Measurements from ENCODE around the gene KLHL3.

The KLHL3 gene

GRCh38 chr5:137595396-137596079 lies 140.4 kb downstream of the KLHL3 start:
- H3K36me3 ChIP-seq (ENCODE audit: low read length): no peaks in the 10 kb centered on the region
- no peaks in the 10 kb centered on the region for H3F3A ChIP-seq (ENCODE audit: insufficient read depth)
- no peak overlapping the region for H3K4me2 ChIP-seq (ENCODE audit: low read depth, low read length, poor library complexity, severe bottlenecking)
- no peak overlapping the region for H3K9ac ChIP-seq (ENCODE audit: low read length)
- no peaks in the 10 kb centered on the region for H3K9me2 ChIP-seq (replicated peaks; ENCODE audit: insufficient read depth, low read length)
- TF ChIP-seq CTCF (IDR thresholded peaks at IDR 0.05; ENCODE audit: insufficient read depth, low read length, poor library complexity, severe bottlenecking) (no peak), EZH2phosphoT487 (conservative IDR thresholded peaks at IDR 0.05; ENCODE audit: low read length) (no peak)
- no peaks in the 10 kb centered on the region for H3K27me3 ChIP-seq (ENCODE audit: low read length)
- H3K9me3 ChIP-seq (ENCODE audit: insufficient read depth, low read length): no peaks in the 10 kb centered on the region
- no peaks in the 10 kb centered on the region for H3K79me2 ChIP-seq (ENCODE audit: insufficient read depth, low read length)
- no peak overlapping the region for H3K4me3 ChIP-seq (ENCODE audit: insufficient read depth, low read length, poor library complexity, severe bottlenecking)
- H3K27ac ChIP-seq (ENCODE audit: low read depth, low read length): no peak overlapping the region
- H2AFZ ChIP-seq (ENCODE audit: low read depth, low read length, severe bottlenecking): no peak overlapping the region
- no peaks in the 10 kb centered on the region for H4K20me1 ChIP-seq (ENCODE audit: low read depth, low read length)

GRCh38 chr5:137594717-137595116 lies 141.2 kb downstream of the KLHL3 start:
- H2AFZ ChIP-seq (ENCODE audit: low read depth, low read length, severe bottlenecking): no peak overlapping the region
- no peaks in the 10 kb centered on the region for H3K79me2 ChIP-seq (ENCODE audit: insufficient read depth, low read length)
- no peak for TF ChIP-seq EZH2phosphoT487 (conservative IDR thresholded peaks at IDR 0.05; ENCODE audit: low read length)
- TF ChIP-seq CTCF (IDR thresholded peaks at IDR 0.05; ENCODE audit: insufficient read depth, low read length, poor library complexity, severe bottlenecking): no peak
- no peaks in the 10 kb centered on the region for H4K20me1 ChIP-seq (ENCODE audit: low read depth, low read length)
- no peaks in the 10 kb centered on the region for H3F3A ChIP-seq (ENCODE audit: insufficient read depth)
- H3K27ac ChIP-seq (ENCODE audit: low read depth, low read length): no peak overlapping the region
- no peak overlapping the region for H3K4me2 ChIP-seq (ENCODE audit: low read depth, low read length, poor library complexity, severe bottlenecking)
- no peaks in the 10 kb centered on the region for H3K9me3 ChIP-seq (ENCODE audit: insufficient read depth, low read length)
- no peak overlapping the region for H3K4me3 ChIP-seq (ENCODE audit: insufficient read depth, low read length, poor library complexity, severe bottlenecking)
- no peaks in the 10 kb centered on the region for H3K9me2 ChIP-seq (replicated peaks; ENCODE audit: insufficient read depth, low read length)
- no peak overlapping the region for H3K9ac ChIP-seq (ENCODE audit: low read length)
- H3K27me3 ChIP-seq (ENCODE audit: low read length): 0 out of 2 replicates have a peak, but pooled peaks cover 3% of the 10 kb centered on the region
- H3K36me3 ChIP-seq (ENCODE audit: low read length): no peaks in the 10 kb centered on the region

GRCh38 chr5:137592317-137592716 lies 143.6 kb downstream of the KLHL3 start:
- H3K9ac ChIP-seq (ENCODE audit: low read length): no peak overlapping the region
- 0 out of 2 replicates have a peak, but pooled peaks cover 3% of the 10 kb centered on the region for H3K27me3 ChIP-seq (ENCODE audit: low read length)
- no peak overlapping the region for H3K27ac ChIP-seq (ENCODE audit: low read depth, low read length)
- no peak overlapping the region for H3K4me3 ChIP-seq (ENCODE audit: insufficient read depth, low read length, poor library complexity, severe bottlenecking)
- no peak overlapping the region for H3K4me2 ChIP-seq (ENCODE audit: low read depth, low read length, poor library complexity, severe bottlenecking)
- H2AFZ ChIP-seq (ENCODE audit: low read depth, low read length, severe bottlenecking): no peak overlapping the region
- no peaks in the 10 kb centered on the region for H3K9me3 ChIP-seq (ENCODE audit: insufficient read depth, low read length)
- TF ChIP-seq CTCF (IDR thresholded peaks at IDR 0.05; ENCODE audit: insufficient read depth, low read length, poor library complexity, severe bottlenecking): no peak
- H4K20me1 ChIP-seq (ENCODE audit: low read depth, low read length): no peaks in the 10 kb centered on the region
- no peaks in the 10 kb centered on the region for H3K79me2 ChIP-seq (ENCODE audit: insufficient read depth, low read length)
- no peaks in the 10 kb centered on the region for H3K9me2 ChIP-seq (replicated peaks; ENCODE audit: insufficient read depth, low read length)
- H3K36me3 ChIP-seq (ENCODE audit: low read length): no peaks in the 10 kb centered on the region
- H3F3A ChIP-seq (ENCODE audit: insufficient read depth): no peaks in the 10 kb centered on the region
